Heart left ventricle (tissue), 16 donors: ENCODE measurements around the gene FLT3LG. TPM values are rescaled to one million over a fixed set of nuclear protein-coding genes. Genes with fewer than 3 reads are reported as not detected.
"Not testable (repeated sequence)": the region's sequence is repeated elsewhere in the genome, so short reads cannot be mapped to it uniquely, and the experiment has no call there.

ENCODE experiments used
- ATAC-seq, 4 donors: fragments of 200-7000 bp; cut with Tn5 transposase; one replicate each; pipeline ENCODE4 v1.9.1; 2020 to 2022; ENCODE audit warnings: moderate library complexity in 4 of 4, mild to moderate bottlenecking in 3 of 4, moderate number of reproducible peaks in 1 of 4
- DNase-seq, 5 donors: peaks; one replicate each; pipeline ENCODE4 v3.0.0-alpha.2; 2020
- H3K27ac ChIP-seq, 12 donors: fragments of 200-600 bp; sonication (generic) in 4 of 12; one replicate each; pipeline versions ENCODE4 v1.5.0 to v1.8.0; 2016 to 2022; ENCODE audit warnings: mild to moderate bottlenecking in 2 of 12
- H3K27me3 ChIP-seq, 9 donors: fragments of 200-600 bp; sonication (generic) in 2 of 9; one replicate each; pipeline versions ENCODE4 v1.5.1 to v1.8.0; 2016 to 2022; ENCODE audit warnings: mild to moderate bottlenecking in 3 of 9
- H3K36me3 ChIP-seq, 9 donors: fragments of 200-600 bp; sonication (generic) in 2 of 9; one replicate each; pipeline versions ENCODE4 v1.5.0 to v1.8.0; 2018 to 2022; ENCODE audit warnings: mild to moderate bottlenecking in 2 of 9
- H3K4me1 ChIP-seq, 12 donors: fragments of 200-600 bp; sonication (generic) in 4 of 12; one replicate each; pipeline versions ENCODE4 v1.5.0 to v1.8.0; 2016 to 2022; ENCODE audit warnings: mild to moderate bottlenecking in 3 of 12
- H3K4me3 ChIP-seq, 12 donors: fragments of 200-600 bp; sonication (generic) in 4 of 12; one replicate each; pipeline versions ENCODE4 v1.5.0 to v1.8.0; 2017 to 2022; ENCODE audit warnings: mild to moderate bottlenecking in 9 of 12, moderate library complexity in 4 of 12
- H3K9me3 ChIP-seq, 12 donors: fragments of 200-600 bp; sonication (generic) in 4 of 12; one replicate each; pipeline versions ENCODE4 v1.5.0 to v1.8.0; 2016 to 2022; ENCODE audit warnings: mild to moderate bottlenecking in 1 of 12
- POLR2A ChIP-seq, 2 donors: fragments of 450-650 bp; IDR thresholded peaks; one replicate each; pipeline ENCODE4 v1.6.1; 2017; ENCODE audit warnings: antibody characterized with exemption in 2 of 2, mild to moderate bottlenecking in 2 of 2, moderate library complexity in 2 of 2
- WGBS, 4 donors: extraction: QIAGEN DNeasy Blood & Tissue Kit in 2 of 4; methylation state at CpG; one replicate each; pipeline versions ENCODE4 v1.1.5 to v1.1.7; 2013 to 2018; 5-methylcytosine and 5-hydroxymethylcytosine counted together
- intact Hi-C, 10 donors: fragments of 100-400 bp; cut with DNase I; formaldehyde crosslinking; loops; one replicate each; pipeline versions ENCODE4 v1.11.1 to v1.14.2; 2022
- polyA plus RNA-seq, 2 donors: library from polyadenylated mRNA; stranded (reverse); fragments of 200-250 nt; gene quantifications; one replicate each; pipeline ENCODE4 v1.2.3, GENCODE V29; 2013
- total RNA-seq, 9 donors: library from RNA; depleted of rRNA in 2 of 9; stranded (reverse); fragments of >200 nt in 2 of 9; fragmentation: NEBNext Ultra II Directional in 3 of 9; extraction: Animal tissue kit (Norgen Biotek cat#: 25700) in 3 of 9; gene quantifications; one replicate each; pipeline versions ENCODE4 v1.1.0 to v1.2.4, GENCODE V29; 2016 to 2023
- TF ChIP-seq, protein P1 (sequence below), 12 donors: fragments of 200-600 bp; sonication (generic) in 4 of 12; IDR thresholded peaks; one replicate each; pipeline versions ENCODE4 v1.5.0 to v1.8.0; 2018 to 2022; ENCODE audit warnings: antibody characterized with exemption in 12 of 12, mild to moderate bottlenecking in 5 of 12
- donor health status: ischemic (EF 13 %, LVEDD 7.1; RV severe dilation, severe dysfunction).
- donor health status: healthy with polysubstance abuse.
- donor health status: DM: no; HTN: yes; CAD: no.
- donor health status: DM: no; HTN: no; CAD: no.
- donor health status: ischemic (EF 25% LVEDD 6.9; RV normal size, moderate dysfunction).
- donor health status: ischemic (EF 25% LVEDD 5.7; RV mildly dilated, moderate dysfunction).
- donor health status: healthy.
- donor health status: DM: yes; HTN: yes; CAD: no.
- donor health status: ischemic (EF 35%, LVEDD 5.7; RV mildly dilated, moderate dysfunction).
- donor health status: nonischemic (EF 11% LVEDD 7.7; RV severe dilation, severe dysfunction).
- donor health status: DM: yes; HTN: yes; CAD: no.
- donor health status: PGD.
- donor health status: ischemic (EF 29% LVEDD 5.4; RV normal size, mild dysfunction).
- donor health status: nonischemic (EF 23%, LVEDD 6.1; RV moderate dilation, normal function).

Gene FLT3LG
- total and polyA plus RNA-seq, 11 donors, result 1.7 to 13.4 (median 2.6) TPM

GRCh38 chr19:49442771-49443365 is 31.1 kb upstream of the FLT3LG start:
- peak overlapping the region; percentile 54 to 95 (median 88) for H3K27ac ChIP-seq
- 2 to 4% (median 2%) methylated on average over 27 to 43 of the region's 43 CpGs for WGBS, 4 donors
- ATAC-seq (peak; percentile 61 to 84 (median 82)), DNase-seq (peak; percentile 95 to 98 (median 97))
- intact Hi-C loops, result loop anchor here (1.0 to 10.0 kb wide), 13 partner anchors 8 to 234 kb away; partner anchors contain the start of genes DKKL1 (in 1 of the 10), PIH1D1 (in 1 of the 10) and PRMT1 (in 1 of the 10)
- TF ChIP-seq POLR2A (IDR thresholded peaks at IDR 0.05), result peak in 1 of 2 donors; percentile 21
- TF ChIP-seq, protein P1, sequence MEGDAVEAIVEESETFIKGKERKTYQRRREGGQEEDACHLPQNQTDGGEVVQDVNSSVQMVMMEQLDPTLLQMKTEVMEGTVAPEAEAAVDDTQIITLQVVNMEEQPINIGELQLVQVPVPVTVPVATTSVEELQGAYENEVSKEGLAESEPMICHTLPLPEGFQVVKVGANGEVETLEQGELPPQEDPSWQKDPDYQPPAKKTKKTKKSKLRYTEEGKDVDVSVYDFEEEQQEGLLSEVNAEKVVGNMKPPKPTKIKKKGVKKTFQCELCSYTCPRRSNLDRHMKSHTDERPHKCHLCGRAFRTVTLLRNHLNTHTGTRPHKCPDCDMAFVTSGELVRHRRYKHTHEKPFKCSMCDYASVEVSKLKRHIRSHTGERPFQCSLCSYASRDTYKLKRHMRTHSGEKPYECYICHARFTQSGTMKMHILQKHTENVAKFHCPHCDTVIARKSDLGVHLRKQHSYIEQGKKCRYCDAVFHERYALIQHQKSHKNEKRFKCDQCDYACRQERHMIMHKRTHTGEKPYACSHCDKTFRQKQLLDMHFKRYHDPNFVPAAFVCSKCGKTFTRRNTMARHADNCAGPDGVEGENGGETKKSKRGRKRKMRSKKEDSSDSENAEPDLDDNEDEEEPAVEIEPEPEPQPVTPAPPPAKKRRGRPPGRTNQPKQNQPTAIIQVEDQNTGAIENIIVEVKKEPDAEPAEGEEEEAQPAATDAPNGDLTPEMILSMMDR (IDR thresholded peaks at IDR 0.05), result no peak
- H3K9me3 ChIP-seq, result no peaks in the 10 kb centered on the region
- peaks cover 0 to 20% (median 2%) of the 10 kb centered on the region in 12 donors for H3K4me1 ChIP-seq
- peaks cover 0 to 10% (median 3%) of the 10 kb centered on the region in 9 donors for H3K36me3 ChIP-seq
- peak overlapping the region; percentile 55 to 79 (median 69) for H3K4me3 ChIP-seq
- peaks cover 0 to 44% (median 32%) of the 10 kb centered on the region in 9 donors for H3K27me3 ChIP-seq

GRCh38 chr19:49443366-49444099 is 30.5 kb upstream of the FLT3LG start:
- Histone ChIP-seq H3K27ac (peak overlapping the region; percentile 54 to 95 (median 88)), H3K27me3 (peaks cover 0 to 38% (median 26%) of the 10 kb centered on the region in 9 donors), H3K4me3 (peak overlapping the region; percentile 55 to 79 (median 69)), H3K9me3 (no peaks in the 10 kb centered on the region), H3K4me1 (peaks cover 0 to 20% (median 2%) of the 10 kb centered on the region in 12 donors), H3K36me3 (peaks cover 0 to 17% (median 5%) of the 10 kb centered on the region in 9 donors)
- DNase-seq (peak; percentile 95 to 98 (median 95)), ATAC-seq (peak; percentile 89 to 94 (median 90))
- no peak for TF ChIP-seq POLR2A (IDR thresholded peaks at IDR 0.05)
- TF ChIP-seq, protein P1 (IDR thresholded peaks at IDR 0.05), result peak; percentile 72 to 93 (median 80)
- WGBS, 4 donors, result 0% methylated on average over 21 to 47 of the region's 47 CpGs
- intact Hi-C loops, result loop anchor here (1.0 to 10.0 kb wide), 12 partner anchors 8 to 234 kb away; partner anchors contain the start of genes DKKL1 (in 1 of the 10), PIH1D1 (in 1 of the 10) and PRMT1 (in 1 of the 10)

DNA sequence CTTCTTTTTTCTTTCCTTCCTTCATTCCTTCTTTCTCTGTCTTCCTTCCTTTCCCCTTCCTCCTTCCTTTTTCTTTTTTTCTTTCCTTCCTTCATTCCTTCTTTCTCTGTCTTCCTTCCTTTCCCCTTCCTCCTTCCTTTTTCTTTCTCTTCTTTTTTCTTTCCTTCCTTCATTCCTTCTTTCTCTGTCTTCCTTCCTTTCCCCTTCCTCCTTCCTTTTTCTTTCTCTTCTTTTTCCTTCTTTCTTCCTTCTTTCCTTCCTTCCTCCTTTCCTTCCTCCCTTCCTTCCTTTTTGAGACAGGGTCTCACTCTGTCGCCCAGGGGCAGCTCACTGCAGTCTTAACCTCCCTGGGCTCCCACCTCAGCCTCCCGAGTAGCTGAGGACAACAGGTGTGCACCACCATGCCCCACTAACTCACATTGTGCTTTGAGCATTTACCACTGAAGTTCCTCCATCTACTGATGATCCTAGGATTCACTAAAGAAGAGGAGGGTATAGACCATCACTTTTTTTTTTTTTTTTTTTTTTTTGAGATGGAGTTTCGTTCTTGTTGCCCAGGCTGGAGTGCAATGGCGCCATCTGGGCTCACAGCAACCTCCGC is 29.8 kb upstream of the FLT3LG start:
- peaks cover 0 to 20% (median 2%) of the 10 kb centered on the region in 12 donors for H3K4me1 ChIP-seq
- H3K9me3 ChIP-seq, DNase-seq, H3K4me3 ChIP-seq, ATAC-seq, H3K27ac ChIP-seq: not testable (repeated sequence)
- H3K36me3 ChIP-seq, result peaks cover 0 to 23% (median 7%) of the 10 kb centered on the region in 9 donors
- H3K27me3 ChIP-seq, result peaks cover 0 to 33% (median 20%) of the 10 kb centered on the region in 9 donors
- intact Hi-C loops, result loop anchor here in 7 of 10 donors (5.0 to 10.0 kb wide), 5 partner anchors 52 to 222 kb away; no protein-coding TSS in a partner anchor
- 57 to 65% (median 58%) methylated on average over 5 of the region's 5 CpGs for WGBS, 4 donors

GRCh38 chr19:49445997-49446396 is 28.0 kb upstream of the FLT3LG start:
- no peak overlapping the region for H3K27ac ChIP-seq
- peaks cover 0 to 19% (median 6%) of the 10 kb centered on the region in 12 donors for H3K4me1 ChIP-seq
- ATAC-seq (no peak), DNase-seq (no peak)
- peaks cover 0 to 25% (median 7%) of the 10 kb centered on the region in 9 donors for H3K36me3 ChIP-seq
- no peak overlapping the region for H3K4me3 ChIP-seq
- whole genome bisulfite sequencing, 4 donors, result 83 to 86% (median 86%) methylated on average over 3 of the region's 3 CpGs
- intact Hi-C loops, result loop anchor here in 3 of 10 donors (10.0 kb wide), 2 partner anchors 181 to 221 kb away; no protein-coding TSS in a partner anchor
- peaks cover 0 to 15% (median 4%) of the 10 kb centered on the region in 9 donors for H3K27me3 ChIP-seq
- H3K9me3 ChIP-seq, result no peaks in the 10 kb centered on the region
- TF ChIP-seq, protein P1 (IDR thresholded peaks at IDR 0.05), result no peak
- no peak for TF ChIP-seq POLR2A (IDR thresholded peaks at IDR 0.05)
